MM.1S (cell line): Measurements from ENCODE around the gene OR10Z1.

ENCODE experiments used
- DNase-seq: peaks from one replicate; pipeline ENCODE4 v3.0.0-alpha.2; 2015
- H2AFZ ChIP-seq: fragments of 300-600 bp; sonication (generic); 2 replicates; pipeline ENCODE4 v1.6.0; 2016; ENCODE audit warnings: antibody characterized with exemption, low read length
- H3F3A ChIP-seq: fragments of 300-600 bp; sonication (generic); 2 replicates; pipeline ENCODE4 v1.6.1; 2016; ENCODE audit warnings: mild to moderate bottlenecking, antibody characterized with exemption, low read length, moderate library complexity, mixed read lengths; ENCODE audit not compliant: insufficient read depth
- H3K27ac ChIP-seq: fragments of 300-600 bp; sonication (generic); 2 replicates; pipeline ENCODE4 v1.5.1; 2016; ENCODE audit warnings: mild to moderate bottlenecking, low read length
- H3K27me3 ChIP-seq: fragments of 300-600 bp; sonication (generic); replicated peaks from 2 replicates; pipeline ENCODE4 v1.6.0; 2016; ENCODE audit warnings: low read length; ENCODE audit not compliant: insufficient read depth
- H3K36me3 ChIP-seq: fragments of 300-600 bp; sonication (generic); replicated peaks from 2 replicates; pipeline ENCODE4 v1.6.1; 2016; ENCODE audit warnings: mild to moderate bottlenecking, low read length, mixed read lengths; ENCODE audit not compliant: insufficient read depth
- H3K4me1 ChIP-seq: fragments of 300-600 bp; sonication (generic); 2 replicates; pipeline ENCODE4 v1.6.1; 2016; ENCODE audit warnings: low read length, mixed read lengths
- H3K4me2 ChIP-seq: fragments of 300-600 bp; sonication (generic); 2 replicates; pipeline ENCODE4 v1.6.0; 2016; ENCODE audit warnings: low read depth, low read length
- H3K4me3 ChIP-seq: fragments of 300-600 bp; sonication (generic); 2 replicates; pipeline ENCODE4 v1.5.1; 2016; ENCODE audit warnings: low read length, mixed read lengths
- H3K79me2 ChIP-seq: fragments of 300-600 bp; sonication (generic); 2 replicates; pipeline ENCODE4 v1.6.1; 2016; ENCODE audit warnings: mixed run types, low read length, mixed read lengths
- H3K9ac ChIP-seq: fragments of 300-600 bp; sonication (generic); 2 replicates; pipeline ENCODE4 v1.6.1; 2016; ENCODE audit warnings: low read length, mixed read lengths
- H3K9me2 ChIP-seq: fragments of 300-600 bp; sonication (generic); replicated peaks from 2 replicates; pipeline ENCODE4 v1.6.1; 2016; ENCODE audit warnings: mild to moderate bottlenecking, low read length, mixed read lengths; ENCODE audit not compliant: insufficient read depth
- H3K9me3 ChIP-seq: fragments of 300-600 bp; sonication (generic); replicated peaks from 2 replicates; pipeline ENCODE4 v1.6.1; 2016; ENCODE audit warnings: mild to moderate bottlenecking, low read length, mixed read lengths; ENCODE audit not compliant: insufficient read depth
- H4K20me1 ChIP-seq: fragments of 300-600 bp; sonication (generic); 2 replicates; pipeline ENCODE4 v1.6.1; 2016; ENCODE audit warnings: mild to moderate bottlenecking, low read length, moderate library complexity, mixed read lengths; ENCODE audit not compliant: insufficient read depth
- CTCF ChIP-seq: fragments of 300-600 bp; sonication (generic); IDR thresholded peaks from 2 replicates; pipeline ENCODE4 v1.5.1; 2016; ENCODE audit warnings: antibody characterized with exemption, low read length, mixed read lengths
- EZH2 ChIP-seq: fragments of 300-600 bp; sonication (generic); optimal IDR thresholded peaks from 2 replicates; pipeline ENCODE3; 2017; ENCODE audit warnings: low read depth, mild to moderate bottlenecking, antibody characterized with exemption, low read length, mixed read lengths
- EZH2phosphoT487 ChIP-seq: fragments of 300-600 bp; sonication (generic); IDR thresholded peaks from 2 replicates; pipeline ENCODE4 v1.6.1; 2018; ENCODE audit warnings: antibody characterized with exemption, low read length

Gene OR10Z1

GRCh38 chr1:158646465-158646864, 41.4 kb downstream of the OR10Z1 start:
- no peak for TF ChIP-seq EZH2
- TF ChIP-seq CTCF: no peak
- no peak for TF ChIP-seq EZH2phosphoT487
- Histone ChIP-seq H3K27me3 (no peaks in the 10 kb centered on the region), H3F3A (no peaks in the 10 kb centered on the region), H4K20me1 (no peaks in the 10 kb centered on the region), H3K27ac (no peak overlapping the region), H2AFZ (peak overlapping the region; percentile 70), H3K79me2 (no peaks in the 10 kb centered on the region), H3K9me3 (no peaks in the 10 kb centered on the region), H3K4me2 (peak overlapping the region; percentile 68), H3K36me3 (no peaks in the 10 kb centered on the region), H3K9ac (no peak overlapping the region; the same call in 1 of the 2 replicates), H3K4me1 (peaks cover 15% of the 10 kb centered on the region), H3K9me2 (no peaks in the 10 kb centered on the region), H3K4me3 (peak overlapping the region; percentile 24; the same call in 1 of the 2 replicates)
- DNase-seq: peak; percentile 54

GRCh38 chr1:158649052-158649451, 44.0 kb downstream of the OR10Z1 start:
- Histone ChIP-seq H3K79me2 (no peaks in the 10 kb centered on the region), H3K9me2 (no peaks in the 10 kb centered on the region), H3K4me3 (no peak overlapping the region), H3K4me2 (no peak overlapping the region), H3K36me3 (no peaks in the 10 kb centered on the region), H3K27ac (no peak overlapping the region), H3K4me1 (peaks cover 27% of the 10 kb centered on the region), H3F3A (no peaks in the 10 kb centered on the region), H2AFZ (peak overlapping the region; percentile 26; the same call in 1 of the 2 replicates), H3K9ac (no peak overlapping the region), H3K27me3 (no peaks in the 10 kb centered on the region), H4K20me1 (no peaks in the 10 kb centered on the region), H3K9me3 (no peaks in the 10 kb centered on the region)
- peak; percentile 45 for DNase-seq
- peak; percentile 58 for TF ChIP-seq CTCF
- TF ChIP-seq EZH2: no peak

GRCh38 chr1:158652721-158653334, 47.8 kb downstream of the OR10Z1 start:
- Histone ChIP-seq H3K27me3 (no peaks in the 10 kb centered on the region), H3K36me3 (no peaks in the 10 kb centered on the region), H3K4me2 (peak overlapping the region; percentile 28), H3K27ac (no peak overlapping the region), H3K79me2 (no peaks in the 10 kb centered on the region), H2AFZ (no peak overlapping the region; the same call in 1 of the 2 replicates), H3K9me2 (no peaks in the 10 kb centered on the region), H3K9ac (no peak overlapping the region), H3K4me3 (no peak overlapping the region), H3F3A (no peaks in the 10 kb centered on the region), H3K4me1 (peaks cover 15% of the 10 kb centered on the region), H3K9me3 (no peaks in the 10 kb centered on the region), H4K20me1 (no peaks in the 10 kb centered on the region)
- no peak for TF ChIP-seq EZH2phosphoT487
- no peak for TF ChIP-seq CTCF
- TF ChIP-seq EZH2: no peak
- DNase-seq: peak; percentile 71
